Tracheal epithelial cell (primary cell): ENCODE data around the gene ST6GALNAC1. TPM values are rescaled to one million over a fixed set of nuclear protein-coding genes. Genes with fewer than 3 reads are reported as not detected.

Experiments used
- total RNA-seq: library from RNA; depleted of rRNA; stranded (reverse); fragments of >200 nt; gene quantifications from 2 replicates; pipeline ENCODE4 v1.2.1, GENCODE V29; 2014

The ST6GALNAC1 gene, protein sequence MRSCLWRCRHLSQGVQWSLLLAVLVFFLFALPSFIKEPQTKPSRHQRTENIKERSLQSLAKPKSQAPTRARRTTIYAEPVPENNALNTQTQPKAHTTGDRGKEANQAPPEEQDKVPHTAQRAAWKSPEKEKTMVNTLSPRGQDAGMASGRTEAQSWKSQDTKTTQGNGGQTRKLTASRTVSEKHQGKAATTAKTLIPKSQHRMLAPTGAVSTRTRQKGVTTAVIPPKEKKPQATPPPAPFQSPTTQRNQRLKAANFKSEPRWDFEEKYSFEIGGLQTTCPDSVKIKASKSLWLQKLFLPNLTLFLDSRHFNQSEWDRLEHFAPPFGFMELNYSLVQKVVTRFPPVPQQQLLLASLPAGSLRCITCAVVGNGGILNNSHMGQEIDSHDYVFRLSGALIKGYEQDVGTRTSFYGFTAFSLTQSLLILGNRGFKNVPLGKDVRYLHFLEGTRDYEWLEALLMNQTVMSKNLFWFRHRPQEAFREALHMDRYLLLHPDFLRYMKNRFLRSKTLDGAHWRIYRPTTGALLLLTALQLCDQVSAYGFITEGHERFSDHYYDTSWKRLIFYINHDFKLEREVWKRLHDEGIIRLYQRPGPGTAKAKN
- 0.96 and 4.5 TPM in 2 replicates for total RNA-seq

DNA sequence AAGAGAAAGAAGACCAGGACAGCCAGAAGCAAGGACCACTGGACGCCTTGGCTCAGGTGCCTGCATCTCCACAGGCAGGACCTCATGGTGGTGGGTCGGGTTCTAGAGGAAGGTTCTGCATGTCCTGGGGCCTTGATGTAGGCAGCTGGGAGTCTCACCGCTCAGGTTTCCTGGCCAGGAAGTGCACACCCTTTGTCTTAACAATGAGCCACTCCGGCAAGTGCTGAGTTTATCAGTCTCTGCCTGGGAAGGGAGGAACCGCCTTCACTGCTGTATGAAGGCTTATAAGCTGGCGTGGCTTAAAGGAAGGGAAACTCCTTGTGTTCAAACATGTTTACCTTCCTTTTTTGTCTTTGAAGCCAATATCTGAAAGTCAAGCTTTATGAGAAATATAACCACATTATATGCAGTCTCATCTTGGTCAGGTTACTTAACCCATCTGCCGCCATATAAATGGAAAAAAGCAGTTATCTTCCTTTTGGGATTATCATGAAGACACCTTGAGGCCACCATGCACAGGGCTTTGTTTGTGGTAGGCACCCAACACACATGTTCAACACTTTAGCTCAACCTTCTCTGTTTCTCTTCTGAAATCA is at the start of gene ST6GALNAC1:
TSS of gene ST6GALNAC1 (minus strand) at position 205 of the 596 bp plus-strand sequence. CDS start at position 86, 119 bp downstream.

DNA sequence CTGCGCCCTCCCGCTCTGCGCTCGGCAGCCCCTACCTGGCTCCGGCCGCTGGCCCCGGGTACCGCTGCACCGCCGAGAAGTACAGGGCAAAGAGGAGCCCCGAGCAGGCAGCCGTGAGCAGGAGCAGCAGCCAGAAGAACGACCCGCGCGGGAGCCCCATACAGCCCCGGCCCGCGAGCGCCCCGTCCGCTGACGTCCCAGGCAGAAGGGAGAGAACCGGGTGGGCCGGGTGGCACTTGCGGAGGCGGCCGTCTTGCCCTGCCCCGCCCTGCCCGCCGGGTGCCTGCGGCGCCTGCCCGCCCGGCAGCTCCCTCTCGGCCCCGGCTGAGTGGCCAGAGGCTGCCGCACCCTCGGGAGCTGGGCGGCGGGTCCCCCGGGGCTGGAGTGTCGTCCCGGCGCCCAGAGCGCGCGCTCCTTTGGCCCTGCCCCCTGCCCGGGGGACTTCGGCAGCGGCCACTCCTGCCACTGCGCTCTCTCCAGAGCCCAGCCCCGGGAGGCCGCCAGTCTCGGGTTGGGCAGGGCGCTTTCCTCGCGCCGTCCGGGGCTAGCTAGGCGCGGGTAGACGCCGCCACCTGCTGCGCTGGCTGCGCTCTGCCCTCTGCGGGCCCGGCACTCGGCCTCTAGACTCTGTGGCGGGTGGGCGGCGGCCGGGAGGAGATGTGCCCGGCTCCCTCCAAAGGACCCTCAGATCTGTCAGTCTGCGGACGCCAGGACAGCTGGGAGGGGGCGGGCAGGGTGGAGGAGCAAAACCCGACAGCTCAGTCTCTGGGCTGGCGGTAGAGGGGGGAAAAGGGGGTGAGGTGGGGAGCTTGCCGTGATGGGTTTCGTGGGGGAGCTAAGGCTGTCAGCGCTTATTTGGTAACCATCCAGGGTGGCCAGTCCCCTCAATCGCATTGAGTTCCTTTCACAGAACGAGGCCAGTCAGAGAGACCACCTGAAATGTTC is 57.6 kb downstream of the ST6GALNAC1 start, which contains the start of gene ST6GALNAC2:
TSS of gene ST6GALNAC2 (minus strand) at position 212 of the 945 bp plus-strand sequence. CDS start at position 160, 52 bp downstream.

Other genes with a start within 250 kb of the ST6GALNAC1 start
- 14.1 and 17.1 TPM in 2 replicates for gene UBE2O, start 190.6 kb downstream of the ST6GALNAC1 start, total RNA-seq
- not detected in 2 replicates for gene AANAT, start 176.2 kb downstream of the ST6GALNAC1 start, total RNA-seq
- 21.1 and 49.9 TPM in 2 replicates for gene RHBDF2, start 142.3 kb downstream of the ST6GALNAC1 start, total RNA-seq
- gene CYGB, start 106.0 kb downstream of the ST6GALNAC1 start, total RNA-seq = 1.5 and 21.0 TPM in 2 replicates
- 0.21 and 3.1 TPM in 2 replicates for gene PRCD, start 103.7 kb downstream of the ST6GALNAC1 start, total RNA-seq
- gene ST6GALNAC2, start 57.9 kb downstream of the ST6GALNAC1 start, total RNA-seq = 123 and 124 TPM in 2 replicates
- 121 and 164 TPM in 2 replicates for gene MXRA7, start 67.2 kb upstream of the ST6GALNAC1 start, total RNA-seq
- 13.0 and 28.7 TPM in 2 replicates for gene JMJD6, start 82.8 kb upstream of the ST6GALNAC1 start, total RNA-seq
- gene METTL23, start 83.1 kb upstream of the ST6GALNAC1 start, total RNA-seq = 22.2 and 37.3 TPM in 2 replicates
- 109 and 138 TPM in 2 replicates for gene SRSF2, start 93.6 kb upstream of the ST6GALNAC1 start, total RNA-seq
- gene MFSD11, start 94.4 kb upstream of the ST6GALNAC1 start, total RNA-seq = 17.1 and 37.9 TPM in 2 replicates
- not detected in 2 replicates for gene MGAT5B, start 224.6 kb upstream of the ST6GALNAC1 start, total RNA-seq